ENCODE results near the gene FBXO27.
"Not testable (repeated sequence)": the region's sequence is repeated elsewhere in the genome, so short reads cannot be mapped to it uniquely, and the experiment has no call there.

The FBXO27 gene

GRCh38 chr19:39038098-39038497 lies 5.7 kb upstream of the FBXO27 start:
- DNase-seq (ENCODE audit: low spot score) = no peak

- DNase-seq (ENCODE audit: low spot score) = no peak
Observed at GRCh38 chr19:39037194-39037593, 4.8 kb upstream of the FBXO27 start.

GRCh38 chr19:39036581-39036980 lies 4.2 kb upstream of the FBXO27 start:
- no peak for DNase-seq (ENCODE audit: low spot score)

GRCh38 chr19:39031368-39032062 lies 834 bp downstream of the FBXO27 start:
- peak; percentile 68 for DNase-seq (ENCODE audit: low spot score)

GRCh38 chr19:39030854-39031367 lies 1.4 kb downstream of the FBXO27 start:
- DNase-seq (ENCODE audit: low spot score) = no peak

GRCh38 chr19:39024875-39025641 lies 7.3 kb downstream of the FBXO27 start:
- DNase-seq (ENCODE audit: low spot score) = no peak

GRCh38 chr19:39021063-39021462 lies 11.3 kb downstream of the FBXO27 start:
- no peak for DNase-seq (ENCODE audit: low spot score)

GRCh38 chr19:39017646-39018045 lies 14.7 kb downstream of the FBXO27 start:
- no peak for DNase-seq (ENCODE audit: low spot score)

GRCh38 chr19:39017026-39017425 lies 15.3 kb downstream of the FBXO27 start:
- no peak for DNase-seq (ENCODE audit: low spot score)

GRCh38 chr19:39014037-39014436 lies 18.3 kb downstream of the FBXO27 start:
- no peak for DNase-seq (ENCODE audit: low spot score)

GRCh38 chr19:39009001-39009400 lies 23.3 kb downstream of the FBXO27 start:
- no peak for DNase-seq (ENCODE audit: low spot score)

- DNase-seq (ENCODE audit: low spot score) = no peak
Observed at GRCh38 chr19:39008137-39008536, 24.2 kb downstream of the FBXO27 start.

GRCh38 chr19:39007096-39007495 lies 25.3 kb downstream of the FBXO27 start:
- DNase-seq (ENCODE audit: low spot score) = no peak

GRCh38 chr19:39004403-39004802 lies 27.9 kb downstream of the FBXO27 start:
- DNase-seq (ENCODE audit: low spot score) = no peak

GRCh38 chr19:39003796-39004195 lies 28.6 kb downstream of the FBXO27 start:
- no peak for DNase-seq (ENCODE audit: low spot score)

- DNase-seq (ENCODE audit: low spot score) = no peak
Observed at GRCh38 chr19:39003188-39003587, 29.2 kb downstream of the FBXO27 start.

GRCh38 chr19:39001041-39001440 lies 31.3 kb downstream of the FBXO27 start:
- DNase-seq (ENCODE audit: low spot score) = no peak

- not testable (repeated sequence) for DNase-seq (ENCODE audit: low spot score)
Observed at GRCh38 chr19:38997576-38997975, 34.8 kb downstream of the FBXO27 start.

GRCh38 chr19:38993271-38993670 lies 39.1 kb downstream of the FBXO27 start:
- DNase-seq (ENCODE audit: low spot score) = no peak

GRCh38 chr19:38990949-38991697 lies 41.2 kb downstream of the FBXO27 start:
- no peak for DNase-seq (ENCODE audit: low spot score)

- not testable (repeated sequence) for DNase-seq (ENCODE audit: low spot score)
Observed at GRCh38 chr19:38989614-38990013, 42.7 kb downstream of the FBXO27 start.

GRCh38 chr19:38989066-38989605 lies 43.2 kb downstream of the FBXO27 start:
- peak; percentile 75 for DNase-seq (ENCODE audit: low spot score)

Data from left forelimb (tissue), 1 donor.